Kidney (tissue), 14 donors: ENCODE results near the gene ZNF350. TPM values are rescaled to one million over a fixed set of nuclear protein-coding genes. Genes with fewer than 3 reads are reported as not detected.
A peak's percentile ranks its signal among the peaks of the same experiment; 100 is the strongest.
"Not testable (repeated sequence)": the region's sequence is repeated elsewhere in the genome, so short reads cannot be mapped to it uniquely, and the experiment has no call there.

Experiments
- DNase-seq, 5 donors: peaks; one replicate each; pipeline ENCODE4 v3.0.0-alpha.2; 2013 to 2020
- FAIRE-seq: peaks from 2 replicates; lab custom pipeline; 2012; peaks lifted over from hg19 to GRCh38; lab: Jason Lieb, UNC
- H3K27ac ChIP-seq, 2 donors: one replicate each; pipeline ENCODE4 v1.7.0; 2013; ENCODE audit warnings: low read depth in 2 of 2, low read length in 2 of 2, inconsistent platforms in 1 of 2
- H3K27me3 ChIP-seq: one replicate; pipeline ENCODE4 v1.7.1; 2013; ENCODE audit warnings: low read length, inconsistent platforms; ENCODE audit not compliant: control insufficient read depth, insufficient read depth
- H3K36me3 ChIP-seq, 3 donors: one replicate each; pipeline versions ENCODE4 v1.7.0 to v1.7.1; 2013; ENCODE audit warnings: low read length in 3 of 3, control low read depth in 1 of 3, inconsistent platforms in 1 of 3; ENCODE audit not compliant: insufficient read depth in 3 of 3, control insufficient read depth in 2 of 3
- H3K4me1 ChIP-seq, 3 donors: one replicate each; pipeline versions ENCODE4 v1.7.0 to v1.7.1; 2013; ENCODE audit warnings: low read length in 3 of 3, inconsistent platforms in 1 of 3, low read depth in 1 of 3; ENCODE audit not compliant: control insufficient read depth in 2 of 3, insufficient read depth in 2 of 3
- H3K4me3 ChIP-seq, 3 donors: one replicate each; pipeline versions ENCODE4 v1.7.0 to v1.8.1; 2013; ENCODE audit warnings: low read length in 3 of 3, control low read depth in 1 of 3, inconsistent platforms in 1 of 3
- H3K9ac ChIP-seq, 3 donors: one replicate each; pipeline versions ENCODE4 v1.7.0 to v1.7.1; 2013; ENCODE audit warnings: low read length in 3 of 3, control low read depth in 1 of 3, inconsistent platforms in 1 of 3
- H3K9me3 ChIP-seq, 3 donors: one replicate each; pipeline versions ENCODE4 v1.7.0 to v1.7.1; 2013; ENCODE audit warnings: low read length in 3 of 3, control low read depth in 1 of 3, inconsistent platforms in 1 of 3; ENCODE audit not compliant: control insufficient read depth in 2 of 3, insufficient read depth in 1 of 3
- CTCF ChIP-seq: IDR thresholded peaks from 3 replicates; pipeline ENCODE4 v1.5.1; 2012; ENCODE audit warnings: mild to moderate bottlenecking, moderate library complexity, borderline replicate concordance; ENCODE audit not compliant: insufficient read depth; ENCODE audit errors: extremely low read depth
- intact Hi-C: fragments of 100-400 bp; cut with DNase I; formaldehyde crosslinking; loops from one replicate; pipeline ENCODE4 v1.11.1; 2022
- polyA plus RNA-seq: library from polyadenylated mRNA; stranded (reverse); fragments of 350-450 nt; fragmentation: Illumina TruSeq; extraction: RNeasy Lipid Tissue Mini Kit (QIAGEN cat#74804); gene quantifications from one replicate; pipeline ENCODE4 v1.2.3, GENCODE V29; 2014; ENCODE audit warnings: low read depth, low replicate concordance; ENCODE audit not compliant: insufficient read depth
- total RNA-seq: library from RNA; stranded (reverse); fragmentation: NEBNext Ultra II Directional; extraction: Animal tissue kit (Norgen Biotek cat#: 25700); gene quantifications from one replicate; pipeline ENCODE4 v1.2.1, GENCODE V29; 2021
- donor health status: control.
- donor health status: control.
- donor health status: control.
- donor health status: control.
- donor health status: control.
- donor health status: DM: yes; HTN: yes; CAD: no.
- donor health status: Normal renal cell carcinoma (clear cell type).

ZNF350 gene
- total and polyA plus RNA-seq, 2 donors from 2014 or later, result 7.8 to 18.9 TPM

GRCh38 chr19:51983361-51983760 lies 3.3 kb downstream of the ZNF350 start:
- no peak overlapping the region for H3K9ac ChIP-seq
- intact Hi-C loops, result no loop called here
- no peak overlapping the region for H3K27ac ChIP-seq
- no peak overlapping the region for H3K4me3 ChIP-seq
- no peaks in the 10 kb centered on the region for H3K27me3 ChIP-seq
- peaks cover 0 to 7% (median 6%) of the 10 kb centered on the region in 3 donors for H3K36me3 ChIP-seq
- peaks cover 0 to 11% (median 6%) of the 10 kb centered on the region in 3 donors for H3K9me3 ChIP-seq
- no peak for DNase-seq
- H3K4me1 ChIP-seq, result peaks cover 0 to 6% (median 2%) of the 10 kb centered on the region in 3 donors
- no peak for TF ChIP-seq CTCF
- no peak for FAIRE-seq

GRCh38 chr19:51980926-51981325 lies 5.7 kb downstream of the ZNF350 start:
- H3K27me3 ChIP-seq, H3K9ac ChIP-seq, H3K36me3 ChIP-seq, H3K4me1 ChIP-seq, DNase-seq, H3K4me3 ChIP-seq, intact Hi-C loops, H3K27ac ChIP-seq, FAIRE-seq: not testable (repeated sequence)
- H3K9me3 ChIP-seq, result peaks cover 0 to 24% (median 8%) of the 10 kb centered on the region in 3 donors

GRCh38 chr19:51980116-51980736 lies 6.4 kb downstream of the ZNF350 start:
- Histone ChIP-seq H3K36me3 (peaks cover 0 to 7% (median 6%) of the 10 kb centered on the region in 3 donors), H3K9ac (no peak overlapping the region), H3K27ac (no peak overlapping the region), H3K27me3 (no peaks in the 10 kb centered on the region), H3K4me1 (peaks cover 0 to 2% (median 2%) of the 10 kb centered on the region in 3 donors), H3K4me3 (no peak overlapping the region), H3K9me3 (peaks cover 0 to 27% (median 8%) of the 10 kb centered on the region in 3 donors)
- intact Hi-C loops, result no loop called here
- DNase-seq (no peak), FAIRE-seq (no peak)
- no peak for TF ChIP-seq CTCF

GRCh38 chr19:51978882-51979281 lies 7.8 kb downstream of the ZNF350 start:
- Histone ChIP-seq H3K4me1 (peaks cover 0 to 2% (median 0%) of the 10 kb centered on the region in 3 donors), H3K36me3 (peaks cover 3 to 16% (median 6%) of the 10 kb centered on the region in 3 donors), H3K27ac (no peak overlapping the region), H3K9ac (no peak overlapping the region), H3K9me3 (peaks cover 0 to 39% (median 13%) of the 10 kb centered on the region in 3 donors), H3K27me3 (no peaks in the 10 kb centered on the region), H3K4me3 (peak overlapping the region in 1 of 3 donors; percentile 2)
- DNase-seq (no peak), FAIRE-seq (no peak)
- no peak for TF ChIP-seq CTCF
- intact Hi-C loops, result no loop called here
